Keratinocyte (primary cell): Measurements from ENCODE around the gene LRP1B. TPM values are rescaled to one million over a fixed set of nuclear protein-coding genes. Genes with fewer than 3 reads are reported as not detected.

Experiments
- DNase-seq: peaks from one replicate; pipeline ENCODE4 v3.0.0-alpha.2; 2011; ENCODE audit warnings: low read depth, missing footprints, low spot score
- FAIRE-seq: peaks from 2 replicates; lab custom pipeline; 2011; peaks lifted over from hg19 to GRCh38; lab: Jason Lieb, UNC
- H2AFZ ChIP-seq: 2 replicates; pipeline ENCODE4 v1.6.0; 2012; ENCODE audit warnings: low read length, control low read depth, inconsistent platforms; ENCODE audit not compliant: control insufficient read depth
- H3K27ac ChIP-seq: 2 replicates; pipeline ENCODE4 v1.5.1; 2011; ENCODE audit warnings: low read length; ENCODE audit not compliant: control insufficient read depth, insufficient read depth
- H3K27me3 ChIP-seq: 3 replicates; pipeline ENCODE4 v1.6.0; 2011; ENCODE audit warnings: low read length; ENCODE audit not compliant: control insufficient read depth, insufficient read depth; ENCODE audit errors: extremely low read depth
- H3K36me3 ChIP-seq, 2 experiments: 2 replicates in 1 of 2; 3 replicates in 1 of 2; pipeline ENCODE4 v1.5.1; 2011; ENCODE audit warnings: low read length in 2 of 2, mild to moderate bottlenecking in 1 of 2; ENCODE audit not compliant: control insufficient read depth in 2 of 2, insufficient read depth in 2 of 2; ENCODE audit errors: extremely low read depth in 1 of 2
- H3K4me1 ChIP-seq: 3 replicates; pipeline ENCODE4 v1.5.1; 2011; ENCODE audit warnings: low read length; ENCODE audit not compliant: control insufficient read depth, insufficient read depth; ENCODE audit errors: extremely low read depth
- H3K4me2 ChIP-seq: 3 replicates; pipeline ENCODE4 v1.6.0; 2011; ENCODE audit warnings: low read depth, low read length; ENCODE audit not compliant: control insufficient read depth, insufficient read depth; ENCODE audit errors: extremely low read depth
- H3K4me3 ChIP-seq, 3 experiments: fragments of 200-600 bp in 1 of 3; sonication (generic) in 1 of 3; 2 replicates in 2 of 3; 3 replicates in 1 of 3; pipeline ENCODE4 v1.5.1; 2011 to 2016; ENCODE audit warnings: low read length in 3 of 3, mild to moderate bottlenecking in 3 of 3, control low read depth in 2 of 3, inconsistent platforms in 1 of 3, low read depth in 1 of 3, mixed read lengths in 1 of 3, mixed run types in 1 of 3, moderate library complexity in 1 of 3; ENCODE audit not compliant: control insufficient read depth in 2 of 3, insufficient read depth in 2 of 3; ENCODE audit errors: extremely low read depth in 1 of 3
- H3K79me2 ChIP-seq: 2 replicates; pipeline ENCODE4 v1.6.0; 2012; ENCODE audit warnings: low read length; ENCODE audit not compliant: control insufficient read depth, insufficient read depth
- H3K9ac ChIP-seq: 3 replicates; pipeline ENCODE4 v1.6.0; 2011; ENCODE audit warnings: low read length; ENCODE audit not compliant: control insufficient read depth, insufficient read depth; ENCODE audit errors: extremely low read depth
- H3K9me1 ChIP-seq: 3 replicates; pipeline ENCODE4 v1.6.0; 2011; ENCODE audit warnings: low read length; ENCODE audit not compliant: control insufficient read depth, insufficient read depth; ENCODE audit errors: extremely low read depth
- H3K9me3 ChIP-seq: 2 replicates; pipeline ENCODE4 v1.5.1; 2012; ENCODE audit warnings: low read depth, low read length; ENCODE audit not compliant: control insufficient read depth
- H4K20me1 ChIP-seq: 3 replicates; pipeline ENCODE4 v1.6.0; 2011; ENCODE audit warnings: low read length; ENCODE audit not compliant: control insufficient read depth, insufficient read depth; ENCODE audit errors: extremely low read depth
- EZH2 ChIP-seq: IDR thresholded peaks from one replicate; pipeline ENCODE4 v1.6.1; 2012; ENCODE audit warnings: inconsistent platforms, mild to moderate bottlenecking, low read length, moderate library complexity
- dilution Hi-C: fragments of 300-500 bp; cut with MboI; formaldehyde crosslinking; loops from one replicate; pipeline ENCODE4 v1.7.0; 2020; ENCODE audit warnings: low sequenced_read_pairs; ENCODE audit not compliant: extremely low pct_ligation_motif_present
- polyA plus RNA-seq, 5 experiments: library from polyadenylated mRNA; depleted of rRNA in 3 of 5; stranded (reverse) in 3 of 5; stranded (forward) in 1 of 5; unstranded in 1 of 5; fragments of >200 nt; gene quantifications; 1 replicate in 1 of 5; 2 replicates in 3 of 5; 3 replicates in 1 of 5; pipeline versions ENCODE4 v1.2.1 to v1.2.3, GENCODE V29; 2011 to 2012; ENCODE audit warnings: missing spikeins in 2 of 5, low read depth in 1 of 5, low replicate concordance in 1 of 5
- TF ChIP-seq, protein P1 (sequence below), 3 experiments: IDR thresholded peaks in 1 of 3; conservative IDR thresholded peaks in 1 of 3; optimal IDR thresholded peaks in 1 of 3; 2 replicates in 2 of 3; 3 replicates in 1 of 3; pipeline versions ENCODE3 to v1.5.1; 2011; ENCODE audit warnings: low read length in 3 of 3, mild to moderate bottlenecking in 3 of 3, moderate library complexity in 2 of 3, control low read depth in 1 of 3, inconsistent platforms in 1 of 3; ENCODE audit not compliant: insufficient read depth in 2 of 3; ENCODE audit errors: extremely low read depth in 1 of 3

The LRP1B gene
- polyA plus RNA-seq, 1 donor (not counting 4 experiments of a cell fraction or from before 2014, with no cell fraction given), result not detected

DNA sequence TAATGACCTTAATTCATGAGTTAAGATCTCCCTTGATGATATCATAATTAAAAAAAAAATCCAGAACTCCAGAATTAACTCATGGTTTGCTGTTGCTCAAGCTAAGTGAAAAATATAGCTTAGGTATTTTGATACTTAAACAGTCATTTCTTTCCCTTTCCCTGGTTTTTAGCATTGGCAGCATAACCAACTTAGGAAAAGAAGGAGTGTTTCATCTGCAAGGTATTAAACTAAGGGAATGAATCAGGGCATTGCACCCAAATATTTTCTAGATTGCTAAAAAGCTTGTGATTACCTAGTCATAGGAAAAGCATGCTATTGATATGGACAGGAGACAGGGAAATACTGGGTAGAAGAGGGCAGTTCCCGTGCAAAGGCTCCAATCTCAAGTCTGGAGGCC, 207.2 kb downstream of the LRP1B start:
- no peak for TF ChIP-seq EZH2
- TF ChIP-seq, protein P1, sequence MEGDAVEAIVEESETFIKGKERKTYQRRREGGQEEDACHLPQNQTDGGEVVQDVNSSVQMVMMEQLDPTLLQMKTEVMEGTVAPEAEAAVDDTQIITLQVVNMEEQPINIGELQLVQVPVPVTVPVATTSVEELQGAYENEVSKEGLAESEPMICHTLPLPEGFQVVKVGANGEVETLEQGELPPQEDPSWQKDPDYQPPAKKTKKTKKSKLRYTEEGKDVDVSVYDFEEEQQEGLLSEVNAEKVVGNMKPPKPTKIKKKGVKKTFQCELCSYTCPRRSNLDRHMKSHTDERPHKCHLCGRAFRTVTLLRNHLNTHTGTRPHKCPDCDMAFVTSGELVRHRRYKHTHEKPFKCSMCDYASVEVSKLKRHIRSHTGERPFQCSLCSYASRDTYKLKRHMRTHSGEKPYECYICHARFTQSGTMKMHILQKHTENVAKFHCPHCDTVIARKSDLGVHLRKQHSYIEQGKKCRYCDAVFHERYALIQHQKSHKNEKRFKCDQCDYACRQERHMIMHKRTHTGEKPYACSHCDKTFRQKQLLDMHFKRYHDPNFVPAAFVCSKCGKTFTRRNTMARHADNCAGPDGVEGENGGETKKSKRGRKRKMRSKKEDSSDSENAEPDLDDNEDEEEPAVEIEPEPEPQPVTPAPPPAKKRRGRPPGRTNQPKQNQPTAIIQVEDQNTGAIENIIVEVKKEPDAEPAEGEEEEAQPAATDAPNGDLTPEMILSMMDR (optimal IDR thresholded peaks at IDR 0.05 in 1 of 3, IDR thresholded peaks at IDR 0.05 in 1 of 3, conservative IDR thresholded peaks at IDR 0.05 in 1 of 3; ENCODE audit: extremely low read depth in 1 of 3, insufficient read depth in 2 of 3, low read length in 3 of 3), result no peak
- Histone ChIP-seq H3K4me2 (no peak overlapping the region), H3K27me3 (no peaks in the 10 kb centered on the region), H3K79me2 (no peaks in the 10 kb centered on the region), H3K27ac (no peak overlapping the region), H4K20me1 (no peaks in the 10 kb centered on the region), H3K9me1 (no peaks in the 10 kb centered on the region), H3K36me3 (no peaks in the 10 kb centered on the region), H2AFZ (no peak overlapping the region), H3K9me3 (no peaks in the 10 kb centered on the region), H3K9ac (no peak overlapping the region), H3K4me3 (no peak overlapping the region), H3K4me1 (no peaks in the 10 kb centered on the region)
- FAIRE-seq (no peak), DNase-seq (no peak)
- dilution Hi-C loops, result no loop called here

- Histone ChIP-seq H3K4me1 (no peaks in the 10 kb centered on the region), H3K27ac (no peak overlapping the region), H3K9me3 (no peaks in the 10 kb centered on the region), H3K36me3 (no peaks in the 10 kb centered on the region), H3K4me2 (no peak overlapping the region), H3K27me3 (no peaks in the 10 kb centered on the region), H3K9ac (no peak overlapping the region), H3K9me1 (no peaks in the 10 kb centered on the region), H3K79me2 (no peaks in the 10 kb centered on the region), H4K20me1 (no peaks in the 10 kb centered on the region), H2AFZ (no peak overlapping the region), H3K4me3 (no peak overlapping the region)
- FAIRE-seq (peak; percentile 55), DNase-seq (no peak)
- TF ChIP-seq, protein P1 (optimal IDR thresholded peaks at IDR 0.05 in 1 of 3, IDR thresholded peaks at IDR 0.05 in 1 of 3, conservative IDR thresholded peaks at IDR 0.05 in 1 of 3; ENCODE audit: extremely low read depth in 1 of 3, insufficient read depth in 2 of 3, low read length in 3 of 3), result peak in 2 of 3 experiments; percentile 25 to 35
- no peak for TF ChIP-seq EZH2
- dilution Hi-C loops, result no loop called here
Observed at GRCh38 chr2:141911485-141912066, 219.2 kb downstream of the LRP1B start.
